Activated CD4-positive, alpha-beta T cell treated with anti-CD3 and anti-CD28 coated beads for 24 hours (primary cell): ENCODE measurements around the gene TTF2.
A peak's percentile ranks its signal among the peaks of the same experiment; 100 is the strongest.

Experiments
- DNase-seq, 2 donors: peaks; one replicate each; pipeline ENCODE4 v3.0.0-alpha.2; 2020; ENCODE audit warnings: low read depth in 2 of 2

Gene TTF2

DNA sequence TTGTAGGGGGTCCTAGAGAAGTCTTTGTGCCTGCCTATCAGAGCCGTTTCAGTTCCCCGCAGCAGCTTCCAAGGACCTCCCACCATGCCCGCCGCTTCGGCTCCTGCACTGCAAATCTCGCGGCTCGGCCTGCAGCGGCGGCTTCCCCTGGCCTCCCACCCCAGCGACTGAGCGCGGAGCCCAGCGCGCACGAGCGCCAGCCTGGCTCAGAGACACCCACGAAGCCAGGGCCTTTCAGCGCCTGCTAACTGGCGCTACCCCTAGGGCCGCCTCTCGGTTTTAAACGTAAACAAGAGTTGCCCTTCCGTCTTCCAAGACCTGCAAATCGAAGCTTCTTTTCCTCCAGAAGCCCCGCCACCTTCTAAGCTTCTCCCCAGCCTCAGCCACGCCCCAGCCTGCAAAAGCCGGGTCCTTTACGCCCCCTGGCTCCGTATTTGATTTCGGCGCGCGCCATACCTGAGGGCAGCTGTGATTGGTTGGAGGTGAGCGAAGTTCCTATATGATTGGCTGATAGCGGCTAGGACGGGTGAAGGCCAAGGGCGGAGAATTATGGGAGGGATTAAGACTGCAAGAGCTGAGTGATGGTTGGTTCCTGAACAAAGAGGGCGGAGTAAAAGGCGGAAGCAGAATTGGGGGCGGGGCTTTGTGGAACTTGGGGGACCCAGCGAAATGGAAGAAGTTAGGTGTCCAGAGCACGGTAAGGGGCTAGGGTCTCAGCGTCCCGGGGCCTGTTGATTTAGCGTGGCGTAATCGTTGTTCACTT is at the start of gene TTF2:
Gene TTF2 (plus strand): TSS at position 649 of the 763 bp plus-strand sequence. CDS start 21 bp downstream, at position 670.
- DNase-seq = peak; percentile 87

DNA sequence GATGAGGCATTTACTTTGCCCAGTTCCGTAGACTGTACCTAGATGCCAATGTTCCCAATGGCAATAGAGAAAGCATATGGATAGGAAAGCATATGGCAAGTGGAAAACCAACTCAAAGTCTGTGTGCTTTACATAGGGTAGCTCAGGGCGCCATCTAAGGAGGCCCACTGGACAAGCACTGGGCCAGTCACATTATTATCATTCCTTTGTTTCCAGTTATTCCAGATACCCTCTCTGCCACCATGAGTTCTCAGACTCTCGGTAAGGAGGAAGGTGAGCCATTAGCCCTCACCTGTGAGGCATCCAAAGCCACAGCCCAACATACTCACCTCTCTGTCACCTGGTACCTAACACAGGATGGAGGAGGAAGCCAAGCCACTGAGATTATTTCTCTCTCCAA is 48.8 kb upstream of the TTF2 start:
- DNase-seq = no peak

DNA sequence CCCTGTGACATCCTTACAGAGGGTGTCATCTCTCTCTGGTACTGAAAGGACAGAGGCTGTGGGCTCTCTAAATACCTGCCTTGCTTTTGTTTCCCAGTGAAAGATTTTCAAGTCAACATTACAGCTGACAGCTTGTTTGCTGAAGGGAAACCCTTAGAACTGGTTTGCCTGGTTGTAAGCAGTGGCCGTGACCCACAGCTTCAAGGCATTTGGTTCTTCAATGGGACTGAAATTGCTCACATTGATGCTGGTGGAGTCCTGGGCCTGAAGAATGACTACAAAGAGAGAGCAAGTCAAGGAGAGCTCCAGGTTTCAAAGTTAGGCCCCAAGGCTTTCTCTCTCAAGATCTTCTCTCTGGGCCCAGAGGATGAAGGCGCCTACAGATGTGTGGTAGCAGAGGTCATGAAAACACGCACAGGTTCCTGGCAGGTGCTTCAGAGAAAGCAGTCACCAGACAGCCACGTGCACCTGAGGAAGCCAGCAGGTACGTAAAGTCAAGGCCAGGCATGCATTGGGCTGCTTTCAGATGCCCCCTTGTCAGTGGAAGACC is 46.7 kb upstream of the TTF2 start:
- no peak for DNase-seq

DNA sequence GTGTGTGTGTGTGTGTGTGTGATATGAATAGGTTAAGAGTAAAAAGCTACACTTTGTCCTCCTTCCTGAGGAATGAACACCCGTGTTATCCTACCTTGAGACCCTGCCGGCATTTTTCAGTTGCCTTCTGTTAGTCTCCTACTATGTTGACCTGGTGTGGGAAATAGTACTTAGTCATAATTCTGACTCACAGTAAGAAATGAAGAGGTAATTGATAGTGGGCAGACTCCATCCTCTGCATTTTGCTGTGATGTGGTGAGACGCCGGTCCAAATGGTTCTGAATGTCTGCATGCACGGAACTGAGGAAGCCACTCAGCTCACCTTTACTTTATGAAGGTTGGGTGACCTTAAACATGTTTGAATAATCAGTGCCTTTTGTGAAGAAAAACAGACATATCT is 45.9 kb upstream of the TTF2 start:
- DNase-seq = no peak

DNA sequence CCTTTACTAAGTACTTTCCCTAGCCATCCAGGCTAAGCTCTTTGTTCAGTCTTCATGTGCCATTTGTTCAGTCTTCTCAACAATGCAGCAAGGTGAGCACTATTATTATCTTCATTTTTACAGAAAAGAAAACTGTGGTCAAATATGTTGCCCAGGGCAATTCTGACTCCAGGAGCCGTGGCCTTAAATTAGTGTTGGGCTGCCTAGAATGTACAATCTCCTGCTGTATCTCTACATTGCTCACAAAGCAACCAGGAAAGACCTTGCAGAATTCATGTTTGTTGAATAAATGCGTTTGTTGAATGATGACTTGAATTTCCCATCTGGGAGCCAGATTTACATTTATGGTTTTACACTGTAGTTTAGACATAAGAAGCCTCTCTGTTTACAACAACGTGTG is 44.4 kb upstream of the TTF2 start:
- no peak for DNase-seq

DNA sequence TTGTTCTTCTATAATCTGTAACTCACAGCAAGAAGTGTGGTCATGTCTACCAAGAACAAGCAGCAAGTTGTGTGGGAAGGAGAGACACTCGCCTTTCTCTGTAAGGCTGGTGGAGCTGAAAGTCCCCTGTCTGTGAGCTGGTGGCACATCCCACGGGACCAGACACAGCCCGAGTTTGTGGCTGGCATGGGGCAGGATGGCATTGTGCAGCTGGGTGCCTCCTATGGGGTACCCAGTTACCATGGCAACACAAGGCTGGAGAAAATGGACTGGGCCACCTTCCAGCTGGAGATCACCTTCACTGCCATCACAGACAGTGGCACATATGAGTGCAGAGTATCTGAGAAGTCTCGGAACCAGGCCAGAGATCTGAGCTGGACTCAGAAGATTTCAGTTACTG is 43.1 kb upstream of the TTF2 start:
- no peak for DNase-seq

DNA sequence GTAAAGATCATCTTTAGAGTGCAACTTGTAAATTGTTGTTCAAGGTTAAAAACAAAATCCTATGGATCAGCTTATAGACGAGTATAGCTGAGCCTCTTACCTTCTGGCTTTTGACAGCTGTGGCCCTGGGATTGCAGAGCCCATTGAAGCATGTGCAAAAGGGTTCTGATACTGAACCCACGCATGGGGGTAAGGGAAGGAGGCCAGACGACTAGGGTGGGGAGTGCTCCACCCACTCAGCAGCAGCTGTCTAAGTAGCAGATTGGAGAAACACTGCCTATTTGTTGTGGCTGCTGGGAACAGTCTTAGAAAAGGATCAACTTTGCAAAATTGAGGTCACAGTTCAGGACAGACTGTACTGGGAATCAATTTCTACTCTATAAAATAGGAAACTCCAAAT is 42.5 kb upstream of the TTF2 start:
- DNase-seq = no peak

DNA sequence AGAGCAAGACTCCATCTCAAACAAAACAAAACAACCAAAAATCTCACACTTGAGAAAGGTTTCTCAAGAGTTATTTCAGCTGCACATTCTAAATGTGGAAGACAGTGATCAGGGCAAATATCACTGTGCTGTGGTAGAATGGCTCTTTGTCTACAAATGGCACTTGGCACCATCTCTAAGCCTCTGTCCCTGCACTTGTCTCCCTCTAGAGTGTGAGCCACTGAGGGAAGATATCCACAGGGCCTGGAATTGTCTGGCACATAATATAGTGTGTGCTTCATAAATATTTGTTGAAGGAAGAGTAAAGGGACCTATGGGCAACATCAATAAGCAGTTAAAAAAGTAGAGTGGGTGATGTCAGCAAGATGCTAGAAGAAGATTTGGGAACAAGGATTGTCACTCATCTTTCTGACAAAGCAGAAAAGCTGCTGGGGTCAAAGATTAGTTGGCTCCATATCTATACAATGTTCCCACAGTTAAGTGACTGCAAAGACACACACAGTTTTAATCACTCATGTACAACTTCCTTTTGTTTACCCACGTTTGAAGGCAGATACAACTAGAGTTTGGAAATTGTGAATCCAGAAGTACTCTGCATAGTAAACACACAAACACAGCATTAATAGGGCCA is 39.5 kb upstream of the TTF2 start:
- DNase-seq = no peak

DNA sequence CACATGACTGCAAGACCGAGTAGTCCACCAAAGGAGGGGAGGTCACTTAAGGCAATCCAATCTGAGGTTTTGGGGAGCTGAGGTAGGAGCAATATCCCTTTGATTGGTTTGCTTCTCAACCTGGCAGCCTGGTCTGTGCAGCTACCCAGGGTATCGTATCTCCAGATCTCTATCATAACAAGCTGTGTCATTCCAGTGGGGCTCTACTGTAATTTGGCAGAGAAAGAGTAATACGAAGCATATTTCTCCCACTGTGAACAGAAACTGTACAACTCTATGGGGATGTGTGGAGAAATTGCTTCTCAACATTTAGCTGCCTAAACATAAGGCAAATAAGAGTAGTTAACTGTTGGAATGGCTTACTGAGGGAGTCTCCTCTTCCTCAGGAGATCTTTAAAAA is 38.0 kb upstream of the TTF2 start:
- DNase-seq = no peak

DNA sequence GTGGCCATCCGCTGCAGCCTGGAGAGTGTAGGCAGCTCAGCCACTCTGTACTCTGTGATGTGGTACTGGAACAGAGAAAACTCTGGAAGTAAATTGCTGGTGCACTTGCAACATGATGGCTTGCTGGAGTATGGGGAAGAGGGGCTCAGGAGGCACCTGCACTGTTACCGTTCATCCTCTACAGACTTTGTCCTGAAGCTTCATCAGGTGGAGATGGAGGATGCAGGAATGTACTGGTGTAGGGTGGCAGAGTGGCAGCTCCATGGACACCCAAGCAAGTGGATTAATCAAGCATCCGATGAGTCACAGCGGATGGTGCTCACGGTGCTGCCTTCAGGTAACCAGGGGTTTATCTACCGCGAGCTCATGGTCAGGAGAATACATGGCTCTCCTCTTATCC is 34.6 kb upstream of the TTF2 start:
- no peak for DNase-seq

DNA sequence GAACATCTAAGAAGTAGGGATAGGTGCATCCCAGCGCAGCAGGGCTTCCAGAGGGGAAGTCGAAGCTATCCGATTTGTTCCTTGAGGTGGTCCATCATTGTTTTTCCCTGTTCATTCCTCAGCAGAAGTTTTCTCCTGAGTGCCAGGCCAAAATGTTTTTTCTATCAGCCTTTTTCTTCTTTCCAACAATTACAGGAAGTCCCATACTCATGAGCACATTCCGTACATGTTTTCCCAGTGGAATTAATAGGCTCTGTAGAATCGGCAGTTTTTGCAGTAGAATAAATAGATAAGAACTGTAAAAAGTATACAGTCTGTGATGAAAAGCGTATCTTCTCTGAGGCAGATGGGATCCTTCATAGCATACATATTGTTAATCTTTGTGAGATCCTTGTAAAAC is 33.8 kb upstream of the TTF2 start:
- DNase-seq = no peak

DNA sequence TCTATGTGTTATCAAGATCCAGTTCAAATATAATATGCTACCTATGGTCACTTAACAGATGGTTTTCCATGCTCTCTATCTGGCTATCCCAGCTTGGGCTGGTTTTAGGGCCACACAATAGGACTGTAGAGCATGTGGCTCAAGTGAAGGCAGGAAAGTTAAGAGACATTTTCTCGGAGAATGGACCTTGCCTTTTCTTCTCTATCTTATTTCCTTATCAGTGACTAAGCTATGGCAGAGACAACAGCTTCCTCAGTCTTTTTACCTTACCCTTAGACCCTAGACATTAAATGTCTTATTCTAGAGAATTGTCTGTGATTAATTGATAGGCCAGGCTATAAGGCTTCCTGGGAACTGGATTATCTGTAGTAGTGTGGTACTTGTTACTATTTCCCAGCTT is 30.4 kb upstream of the TTF2 start:
- no peak for DNase-seq

DNA sequence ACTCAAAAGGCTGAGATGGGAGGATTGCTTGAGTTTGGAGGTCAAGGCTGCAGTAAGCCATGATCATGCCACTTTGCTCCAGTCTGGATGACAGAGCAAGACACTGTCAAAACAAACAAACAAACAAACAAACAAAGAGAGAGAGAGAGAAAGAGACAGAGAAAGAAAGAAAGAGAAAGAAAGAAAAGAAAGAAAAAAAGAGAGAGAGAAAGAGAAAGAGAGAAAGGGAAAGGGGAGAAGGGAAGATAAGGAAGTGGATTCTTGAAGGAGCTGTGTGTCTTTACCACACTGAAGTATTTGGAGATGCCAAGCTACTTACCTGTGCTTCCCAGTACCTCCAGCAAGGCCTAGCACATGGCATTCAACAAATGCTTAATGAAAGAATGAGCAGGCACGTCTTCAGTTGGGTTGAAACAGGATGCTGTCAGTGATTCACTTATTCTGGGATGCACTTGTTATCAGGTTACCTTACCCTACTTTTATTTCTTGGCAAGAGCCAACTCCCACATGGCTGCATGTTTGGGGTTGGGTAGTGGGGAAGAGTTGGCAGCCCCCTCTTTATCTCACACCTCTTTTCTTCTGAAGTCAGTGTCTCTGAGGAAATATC is 29.8 kb upstream of the TTF2 start:
- no peak for DNase-seq

DNA sequence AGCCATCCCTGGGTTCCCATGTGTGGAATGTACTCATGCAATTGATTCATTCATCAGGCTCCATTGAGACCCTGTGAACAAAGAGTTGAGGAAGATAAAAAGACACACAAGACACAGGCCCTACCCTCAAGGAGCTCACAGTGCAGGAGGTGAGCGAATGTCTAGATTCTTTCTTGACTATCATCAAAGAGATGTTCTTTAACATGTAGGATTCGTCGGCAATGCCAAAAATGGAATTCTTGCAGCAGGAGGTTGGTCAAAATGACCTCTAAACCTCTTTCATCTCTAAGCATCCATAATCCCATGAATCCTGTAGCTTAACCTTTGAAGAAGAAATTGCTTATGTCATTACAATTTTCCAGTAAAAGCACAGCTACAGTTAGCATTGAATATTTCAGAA is 27.9 kb upstream of the TTF2 start:
- no peak for DNase-seq

DNA sequence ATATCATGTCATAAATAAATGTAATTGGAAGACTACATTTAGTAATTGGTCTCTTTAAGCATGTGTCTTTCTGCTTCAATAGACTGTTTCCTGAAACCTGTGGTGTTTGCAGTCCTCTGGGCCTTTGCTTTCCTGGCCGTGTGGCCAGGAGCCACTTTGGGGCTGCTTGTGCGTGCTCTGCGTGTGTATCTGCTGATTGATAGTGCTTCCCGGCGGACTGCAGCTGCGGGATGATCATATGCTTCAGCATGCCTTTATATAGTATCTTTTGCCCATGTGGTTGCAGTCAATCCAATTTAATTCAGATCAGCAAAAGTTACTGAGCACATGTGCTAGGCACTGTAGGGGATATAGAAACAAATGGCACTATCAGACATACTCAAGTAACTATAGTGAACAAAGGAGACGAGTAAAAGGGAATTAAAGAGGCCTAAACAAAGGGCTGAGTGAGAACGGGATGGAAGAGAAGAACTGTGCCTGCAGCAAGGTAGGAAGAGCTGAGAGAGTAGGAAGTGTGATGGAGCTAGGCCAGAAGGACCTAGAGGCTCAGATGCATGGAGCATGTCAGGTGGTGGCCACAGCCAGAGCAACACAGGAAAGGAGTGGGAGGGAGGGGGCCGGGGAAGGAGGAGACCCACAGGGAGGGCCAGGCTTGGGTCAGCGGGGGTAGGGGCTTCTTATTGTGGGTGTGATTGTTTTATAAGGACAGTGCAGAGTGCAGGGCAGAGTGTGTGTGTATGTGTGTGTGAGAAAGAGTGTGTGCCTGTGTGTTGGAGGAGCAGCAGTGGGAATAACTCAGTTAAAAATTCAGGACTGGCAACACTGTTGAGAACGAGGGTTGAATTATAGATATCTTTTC is 27.2 kb upstream of the TTF2 start:
- no peak for DNase-seq

DNA sequence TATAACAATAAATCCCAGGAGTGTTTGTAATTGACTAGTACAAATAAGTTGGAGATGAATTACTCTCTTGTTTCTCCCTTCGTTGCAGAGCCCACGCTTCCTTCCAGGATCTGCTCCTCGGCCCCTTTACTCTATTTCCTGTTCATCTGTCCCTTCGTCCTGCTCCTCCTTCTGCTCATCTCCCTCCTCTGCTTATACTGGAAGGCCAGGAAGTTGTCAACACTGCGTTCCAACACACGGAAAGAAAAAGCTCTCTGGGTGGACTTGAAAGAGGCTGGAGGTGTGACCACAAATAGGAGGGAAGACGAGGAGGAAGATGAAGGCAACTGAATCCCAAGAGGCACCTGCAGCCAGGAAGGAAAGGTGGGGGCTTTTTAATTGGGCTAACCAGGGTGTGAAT is 26.4 kb upstream of the TTF2 start:
- no peak for DNase-seq

DNA sequence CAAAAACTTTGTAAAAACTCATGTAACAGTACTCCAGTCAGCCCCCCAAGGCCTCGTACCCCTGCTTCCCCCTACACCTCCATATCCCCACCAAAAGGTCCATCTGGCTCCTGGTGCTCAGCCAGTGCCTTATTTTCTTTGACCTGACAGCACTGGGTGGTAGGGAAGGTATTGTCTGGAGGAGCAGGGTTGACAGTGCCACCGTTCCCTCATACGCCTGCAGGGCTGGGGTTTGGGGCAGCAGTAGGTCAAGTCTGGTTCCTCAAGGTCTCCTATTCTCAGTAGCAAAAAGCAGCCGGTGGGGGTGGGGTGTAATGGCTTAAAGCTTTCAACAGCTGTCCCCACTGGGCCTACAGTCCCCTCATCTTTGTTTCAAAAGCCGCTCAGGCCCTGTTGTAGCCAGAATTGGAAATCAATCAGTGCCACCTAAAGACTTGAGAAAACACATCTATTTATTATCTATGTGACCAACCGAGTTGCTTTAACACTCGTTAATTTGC is 25.3 kb upstream of the TTF2 start:
- no peak for DNase-seq

DNA sequence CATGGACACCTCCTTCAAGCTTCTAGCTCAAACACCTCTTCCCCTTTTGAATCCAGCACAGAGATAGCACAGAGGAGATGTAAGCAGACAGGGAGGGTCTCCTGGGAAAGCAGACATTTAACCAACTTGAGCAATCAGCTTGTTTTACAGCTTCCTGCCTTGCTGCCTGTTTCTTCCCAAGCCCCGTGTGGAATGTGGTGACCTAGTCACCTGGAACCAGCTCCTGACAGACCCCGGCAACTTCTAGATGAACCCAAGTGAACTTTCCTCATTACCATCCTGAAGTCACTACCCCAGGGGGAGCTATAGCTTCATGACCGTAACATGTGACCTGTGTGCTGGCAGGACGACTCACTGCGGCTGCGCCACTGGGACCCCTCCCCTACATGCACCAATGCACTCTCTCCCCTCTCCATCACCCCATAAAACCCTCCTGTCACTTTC is 24.1 kb upstream of the TTF2 start:
- DNase-seq = no peak

DNA sequence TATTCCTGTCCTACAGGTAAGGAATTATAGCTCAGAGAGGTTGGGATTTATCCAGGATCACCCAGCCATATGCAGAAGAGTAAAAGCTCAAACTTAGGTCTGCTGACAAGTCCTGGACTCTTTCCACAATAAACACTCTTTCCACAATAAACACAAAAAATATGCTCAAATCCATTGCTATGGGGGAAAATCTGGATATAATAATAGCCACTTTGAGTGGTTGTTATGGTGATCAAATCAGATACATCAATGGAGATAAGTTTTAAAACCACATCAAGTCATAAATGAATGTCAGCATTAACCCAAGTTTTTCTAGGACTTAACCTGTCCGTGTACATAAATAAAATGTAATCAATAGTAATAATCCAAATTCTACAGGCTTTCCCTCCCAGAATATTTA is 22.3 kb upstream of the TTF2 start:
- DNase-seq = no peak

DNA sequence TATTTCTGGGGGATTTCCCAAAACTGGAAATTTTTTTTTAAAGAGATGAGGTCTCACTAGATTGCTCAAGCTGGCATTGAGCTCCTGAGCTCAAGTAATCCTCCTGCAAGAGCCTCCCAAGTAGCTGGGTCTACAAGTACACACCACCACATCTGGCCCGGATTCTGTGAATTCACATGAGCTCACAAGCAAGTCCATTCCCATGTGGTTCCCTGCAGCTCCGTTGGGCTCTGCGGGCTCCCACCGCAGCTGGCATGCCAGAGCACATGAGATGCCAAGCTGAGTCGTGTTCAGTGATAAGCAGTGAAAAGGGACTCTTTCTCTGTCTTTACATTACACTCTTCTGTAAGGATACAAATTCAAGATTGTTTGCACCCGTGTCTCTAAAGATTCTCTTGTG is 21.9 kb upstream of the TTF2 start:
- no peak for DNase-seq

DNA sequence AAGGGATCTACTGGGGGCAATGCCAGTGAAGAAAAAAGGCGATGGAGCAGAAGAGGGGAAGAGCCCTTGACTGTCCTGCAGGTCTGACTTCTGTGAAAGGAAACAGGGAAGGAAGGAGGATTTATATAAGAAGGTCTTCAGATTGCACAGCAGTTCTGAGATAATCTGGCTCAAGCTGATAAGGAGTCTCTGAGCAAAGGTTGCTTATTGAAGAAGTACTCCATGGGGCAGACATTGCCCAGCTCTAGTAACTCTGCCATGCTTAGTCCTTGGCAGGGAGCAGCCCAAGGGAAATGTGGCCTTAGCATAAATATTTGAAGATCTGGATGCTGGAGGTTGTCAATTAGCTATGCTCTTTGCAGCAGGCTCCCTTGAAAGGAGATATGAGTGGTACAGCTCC is 15.9 kb upstream of the TTF2 start:
- no peak for DNase-seq

DNA sequence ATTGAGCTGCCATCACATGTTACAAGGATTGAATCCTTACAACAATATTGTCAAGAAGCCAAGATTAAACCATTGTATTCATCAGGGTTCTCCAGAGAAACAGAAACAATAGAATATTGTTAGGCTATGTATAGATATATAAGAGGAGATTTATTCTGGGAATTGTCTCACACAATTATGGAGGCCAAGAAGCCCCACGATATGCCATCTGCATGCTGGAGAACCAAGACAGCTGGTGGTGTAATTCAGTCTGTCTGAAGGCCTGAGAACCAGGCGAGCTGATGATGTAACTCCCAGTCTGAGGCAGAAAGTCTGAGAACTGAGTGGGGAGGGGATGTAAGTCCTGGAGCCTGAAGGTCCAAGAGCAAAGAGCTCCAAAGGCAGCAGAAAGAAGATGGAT is 14.5 kb upstream of the TTF2 start:
- DNase-seq = no peak
